Esophagus squamous epithelium (tissue), 5 donors: Measurements from ENCODE around the gene FOXO6. TPM values are rescaled to one million over a fixed set of nuclear protein-coding genes. Genes with fewer than 3 reads are reported as not detected.

ENCODE experiments used
- DNase-seq: peaks from one replicate; lab custom pipeline; 2025; lab: John Stamatoyannopoulos, UW
- H3K27ac ChIP-seq, 4 donors: fragments of 200-600 bp; sonication (generic); one replicate each; pipeline ENCODE4 v1.5.1; 2016 to 2019; ENCODE audit warnings: mild to moderate bottlenecking in 1 of 4
- H3K27me3 ChIP-seq, 4 donors: fragments of 200-600 bp; sonication (generic); 1 replicate in 3 of 4; 2 replicates in 1 of 4; pipeline versions ENCODE4 v1.5.1 to v1.6.0; 2017 to 2021; ENCODE audit warnings: antibody characterized with exemption in 1 of 4
- H3K36me3 ChIP-seq, 3 donors: fragments of 200-600 bp; sonication (generic); one replicate each; pipeline ENCODE4 v1.5.1; 2016 to 2019
- H3K4me1 ChIP-seq, 3 donors: fragments of 200-600 bp; sonication (generic); one replicate each; pipeline ENCODE4 v1.5.1; 2017 to 2019
- H3K4me3 ChIP-seq, 4 donors: fragments of 200-600 bp; sonication (generic); 1 replicate in 3 of 4; 2 replicates in 1 of 4; pipeline ENCODE4 v1.5.1; 2016 to 2019; ENCODE audit warnings: mild to moderate bottlenecking in 2 of 4, moderate library complexity in 1 of 4
- H3K9me3 ChIP-seq, 3 donors: fragments of 200-600 bp; sonication (generic); one replicate each; pipeline ENCODE4 v1.5.1; 2016 to 2019
- CTCF ChIP-seq, 6 experiments: fragments of 450-650 bp in 4 of 6; fragments of 200-600 bp in 2 of 6; sonication (generic) in 2 of 6; IDR thresholded peaks; one replicate each; pipeline ENCODE4 v1.5.1; 2016 to 2019; ENCODE audit warnings: antibody characterized with exemption in 6 of 6, mild to moderate bottlenecking in 4 of 6, moderate library complexity in 4 of 6
- POLR2A ChIP-seq, 4 donors: fragments of 450-650 bp; IDR thresholded peaks; one replicate each; pipeline ENCODE4 v1.6.1; 2017; ENCODE audit warnings: antibody characterized with exemption in 4 of 4, mild to moderate bottlenecking in 4 of 4, moderate library complexity in 3 of 4
- WGBS, 2 donors: methylation state at CpG; one replicate each; pipeline ENCODE4 v1.1.5; 2018; 5-methylcytosine and 5-hydroxymethylcytosine counted together
- intact Hi-C: fragments of 100-400 bp; cut with DNase I; formaldehyde crosslinking; loops from one replicate; pipeline ENCODE4 v1.15.0; 2022
- total RNA-seq, 4 donors: library from RNA; depleted of rRNA; stranded (reverse); fragments of >200 nt; gene quantifications; one replicate each; pipeline ENCODE4 v1.1.0, GENCODE V29; 2016
- donor health status: DM: yes; HTN: yes; CAD: no.

FOXO6 gene
- total RNA-seq, 4 donors from 2014 or later = 0.18 to 0.53 (median 0.38) TPM; not detected in 1

- Histone ChIP-seq H3K9me3 (no peaks in the 10 kb centered on the region), H3K27me3 (peaks cover 0 to 61% (median 6%) of the 10 kb centered on the region in 4 donors), H3K36me3 (no peaks in the 10 kb centered on the region), H3K27ac (no peak overlapping the region), H3K4me3 (no peak overlapping the region), H3K4me1 (peaks cover 26 to 37% (median 27%) of the 10 kb centered on the region in 3 donors)
- DNase-seq = no peak
- 70% methylated on average over 4 of the region's 4 CpGs for WGBS, 2 donors
- intact Hi-C loops = no loop called here
- TF ChIP-seq POLR2A (IDR thresholded peaks at IDR 0.05) (no peak), CTCF (IDR thresholded peaks at IDR 0.05) (no peak)
These were observed 9.0 kb downstream of the FOXO6 start for GRCh38 chr1:41370225-41370624.

GRCh38 chr1:41370756-41371420 lies 9.7 kb downstream of the FOXO6 start:
- H3K27me3 ChIP-seq = peaks cover 0 to 59% (median 6%) of the 10 kb centered on the region in 4 donors
- no peak for DNase-seq
- peaks cover 20 to 30% (median 21%) of the 10 kb centered on the region in 3 donors for H3K4me1 ChIP-seq
- WGBS, 2 donors = 87 to 98% methylated on average over 4 to 5 of the region's 5 CpGs
- no peaks in the 10 kb centered on the region for H3K9me3 ChIP-seq
- H3K4me3 ChIP-seq = no peak overlapping the region
- H3K27ac ChIP-seq = no peak overlapping the region
- H3K36me3 ChIP-seq = no peaks in the 10 kb centered on the region
- TF ChIP-seq POLR2A (IDR thresholded peaks at IDR 0.05) (no peak), CTCF (IDR thresholded peaks at IDR 0.05) (no peak)
- intact Hi-C loops = no loop called here

- 39 to 100% methylated on average over 1 to 4 of the region's 7 CpGs for WGBS, 2 donors
- H3K9me3 ChIP-seq = no peaks in the 10 kb centered on the region
- peaks cover 10 to 20% (median 12%) of the 10 kb centered on the region in 3 donors for H3K4me1 ChIP-seq
- no peak for DNase-seq
- H3K27ac ChIP-seq = no peak overlapping the region
- H3K36me3 ChIP-seq = no peaks in the 10 kb centered on the region
- no peak overlapping the region for H3K4me3 ChIP-seq
- intact Hi-C loops = no loop called here
- TF ChIP-seq POLR2A (IDR thresholded peaks at IDR 0.05) (no peak), CTCF (IDR thresholded peaks at IDR 0.05) (no peak)
- H3K27me3 ChIP-seq = peaks cover 0 to 48% (median 4%) of the 10 kb centered on the region in 4 donors
These were observed 10.7 kb downstream of the FOXO6 start for GRCh38 chr1:41371630-41372599.

- 41 to 48% methylated on average over 3 to 4 of the region's 4 CpGs for WGBS, 2 donors
- no peak for TF ChIP-seq POLR2A (IDR thresholded peaks at IDR 0.05)
- TF ChIP-seq CTCF (IDR thresholded peaks at IDR 0.05) = no peak
These were observed 11.4 kb downstream of the FOXO6 start for GRCh38 chr1:41372600-41372993.

More at GRCh38 chr1:41372600-41372993, 11.4 kb downstream of the FOXO6 start:
- Histone ChIP-seq H3K4me3 (no peak overlapping the region), H3K27ac (no peak overlapping the region), H3K27me3 (peaks cover 0 to 42% (median under 1%) of the 10 kb centered on the region in 4 donors), H3K4me1 (peaks cover 8 to 14% (median 10%) of the 10 kb centered on the region in 3 donors), H3K9me3 (no peaks in the 10 kb centered on the region), H3K36me3 (peaks cover 0 to 1% (median 0%) of the 10 kb centered on the region in 3 donors)
- intact Hi-C loops = no loop called here
- DNase-seq = no peak
